ENCODE measurements around the gene COX4I2. TPM values are rescaled to one million over a fixed set of nuclear protein-coding genes. Genes with fewer than 3 reads are reported as not detected.

Gene COX4I2
- total and polyA plus RNA-seq, 7 donors: 1.1 to 3.0 (median 1.4) TPM; not detected in 4

- WGBS, 2 donors: 95 to 96% methylated on average over 3 of the region's 3 CpGs
- H3K4me3 ChIP-seq: no peak overlapping the region
- H3K27me3 ChIP-seq: no peaks in the 10 kb centered on the region
- no peak for DNase-seq
- H3K4me1 ChIP-seq: no peaks in the 10 kb centered on the region
- H3K27ac ChIP-seq: no peak overlapping the region
- no peak for TF ChIP-seq EP300 (IDR thresholded peaks at IDR 0.05)
- no peaks in the 10 kb centered on the region for H3K9me3 ChIP-seq
- H3K36me3 ChIP-seq: peaks cover 0 to 7% (median 3%) of the 10 kb centered on the region in 4 donors
- intact Hi-C loops (cut with DNase I): no loop called here
Measured at GRCh38 chr20:31687777-31688176, 50.1 kb downstream of the COX4I2 start.

- no peak for TF ChIP-seq CTCF (IDR thresholded peaks at IDR 0.05)
- TF ChIP-seq EP300 (IDR thresholded peaks at IDR 0.05): no peak
- TF ChIP-seq POLR2AphosphoS5 (IDR thresholded peaks at IDR 0.05): no peak
- no peak for TF ChIP-seq POLR2A (IDR thresholded peaks at IDR 0.05)
- Histone ChIP-seq H3K9me3 (no peaks in the 10 kb centered on the region), H3K27ac (no peak overlapping the region), H3K4me1 (peaks cover 0 to 5% (median 2%) of the 10 kb centered on the region in 4 donors), H3K4me3 (no peak overlapping the region), H3K27me3 (no peaks in the 10 kb centered on the region), H3K36me3 (peaks cover 0 to 7% (median 3%) of the 10 kb centered on the region in 4 donors)
- intact Hi-C loops (cut with DNase I): no loop called here
- no peak for DNase-seq
- WGBS, 2 donors: 89 to 91% methylated on average over 5 of the region's 5 CpGs
Measured at GRCh38 chr20:31689141-31689540, 51.4 kb downstream of the COX4I2 start.

- Histone ChIP-seq H3K36me3 (peaks cover 0 to 7% (median 3%) of the 10 kb centered on the region in 4 donors), H3K9me3 (no peaks in the 10 kb centered on the region), H3K27me3 (no peaks in the 10 kb centered on the region), H3K27ac (no peak overlapping the region), H3K4me1 (peaks cover 0 to 8% (median 4%) of the 10 kb centered on the region in 4 donors), H3K4me3 (no peak overlapping the region)
- 88 to 91% methylated on average over 3 of the region's 3 CpGs for WGBS, 2 donors
- intact Hi-C loops (cut with DNase I): no loop called here
- TF ChIP-seq POLR2AphosphoS5 (IDR thresholded peaks at IDR 0.05): no peak
- no peak for TF ChIP-seq EP300 (IDR thresholded peaks at IDR 0.05)
- no peak for TF ChIP-seq POLR2A (IDR thresholded peaks at IDR 0.05)
- TF ChIP-seq CTCF (IDR thresholded peaks at IDR 0.05): no peak
- no peak for DNase-seq
Measured at GRCh38 chr20:31690124-31690666, 52.5 kb downstream of the COX4I2 start.

GRCh38 chr20:31691646-31692275, 54.0 kb downstream of the COX4I2 start:
- Histone ChIP-seq H3K36me3 (peaks cover 0 to 13% (median under 1%) of the 10 kb centered on the region in 4 donors), H3K4me1 (peaks cover 0 to 13% (median 4%) of the 10 kb centered on the region in 4 donors), H3K4me3 (no peak overlapping the region), H3K27me3 (no peaks in the 10 kb centered on the region), H3K27ac (no peak overlapping the region), H3K9me3 (no peaks in the 10 kb centered on the region)
- intact Hi-C loops (cut with DNase I): no loop called here
- 44 to 59% methylated on average over 1 of the region's 1 CpG for WGBS, 2 donors
- no peak for DNase-seq
- TF ChIP-seq EP300 (IDR thresholded peaks at IDR 0.05) (no peak), POLR2A (IDR thresholded peaks at IDR 0.05) (no peak), CTCF (IDR thresholded peaks at IDR 0.05) (no peak), POLR2AphosphoS5 (IDR thresholded peaks at IDR 0.05) (no peak)

- no peak overlapping the region for H3K4me3 ChIP-seq
- 76 to 84% methylated on average over 6 of the region's 6 CpGs for WGBS, 2 donors
- H3K9me3 ChIP-seq: no peaks in the 10 kb centered on the region
- no peak for DNase-seq
- peaks cover 0 to 6% (median 0%) of the 10 kb centered on the region in 4 donors for H3K36me3 ChIP-seq
- peaks cover 0 to 17% (median 5%) of the 10 kb centered on the region in 4 donors for H3K4me1 ChIP-seq
- no peak for TF ChIP-seq CTCF (IDR thresholded peaks at IDR 0.05)
- TF ChIP-seq POLR2AphosphoS5 (IDR thresholded peaks at IDR 0.05): no peak
- no peak for TF ChIP-seq POLR2A (IDR thresholded peaks at IDR 0.05)
- TF ChIP-seq EP300 (IDR thresholded peaks at IDR 0.05): no peak
- no peak overlapping the region for H3K27ac ChIP-seq
- no peaks in the 10 kb centered on the region for H3K27me3 ChIP-seq
- intact Hi-C loops (cut with DNase I): no loop called here
Measured at GRCh38 chr20:31693402-31693801, 55.7 kb downstream of the COX4I2 start.
